HEK293 (cell line): ENCODE measurements around the gene CEP20.

ENCODE experiments used
- HOXA7 ChIP-seq: sonication (generic); formaldehyde crosslinking; IDR thresholded peaks from 2 replicates; pipeline ENCODE4 v1.8.1; 2022; ENCODE audit warnings: missing genetic modification reagents, borderline replicate concordance
- PRDM1 ChIP-seq: fragments of 450-650 bp; formaldehyde crosslinking; IDR thresholded peaks from 2 replicates; pipeline ENCODE4; 2016; ENCODE audit warnings: missing biosample characterization, missing genetic modification characterization
- TCF7L2 ChIP-seq: IDR thresholded peaks from 2 replicates; pipeline ENCODE4 v1.6.1; 2011; ENCODE audit warnings: low read depth, mild to moderate bottlenecking, inconsistent platforms, low read length, moderate library complexity, borderline replicate concordance
- ZFHX2 ChIP-seq: fragments of 450-650 bp; formaldehyde crosslinking; conservative IDR thresholded peaks from 2 replicates; pipeline ENCODE4 v1.5.1; 2016; ENCODE audit warnings: missing biosample characterization, missing genetic modification characterization
- ZNF223 ChIP-seq: fragments of 450-650 bp; formaldehyde crosslinking; IDR thresholded peaks from 2 replicates; pipeline ENCODE4 v1.5.1; 2016; ENCODE audit warnings: missing biosample characterization, missing genetic modification characterization
- ZNF747 ChIP-seq: fragments of 450-650 bp; formaldehyde crosslinking; IDR thresholded peaks from 2 replicates; pipeline ENCODE4 v1.5.1; 2016; ENCODE audit warnings: missing biosample characterization, missing genetic modification characterization
- ZNF843 ChIP-seq: fragments of 450-650 bp; formaldehyde crosslinking; IDR thresholded peaks from 2 replicates; pipeline ENCODE4 v1.5.1; 2016; ENCODE audit warnings: missing biosample characterization, missing genetic modification characterization
- TF ChIP-seq, protein P1 (sequence below): fragments of 450-650 bp; formaldehyde crosslinking; IDR thresholded peaks from 2 replicates; pipeline ENCODE4 v1.5.1; 2016; ENCODE audit warnings: missing biosample characterization, missing genetic modification characterization
- TF ChIP-seq, protein P2 (sequence below): fragments of 450-650 bp; formaldehyde crosslinking; IDR thresholded peaks from 2 replicates; pipeline ENCODE4 v1.5.1; 2017; ENCODE audit warnings: missing biosample characterization, missing genetic modification characterization

DNA sequence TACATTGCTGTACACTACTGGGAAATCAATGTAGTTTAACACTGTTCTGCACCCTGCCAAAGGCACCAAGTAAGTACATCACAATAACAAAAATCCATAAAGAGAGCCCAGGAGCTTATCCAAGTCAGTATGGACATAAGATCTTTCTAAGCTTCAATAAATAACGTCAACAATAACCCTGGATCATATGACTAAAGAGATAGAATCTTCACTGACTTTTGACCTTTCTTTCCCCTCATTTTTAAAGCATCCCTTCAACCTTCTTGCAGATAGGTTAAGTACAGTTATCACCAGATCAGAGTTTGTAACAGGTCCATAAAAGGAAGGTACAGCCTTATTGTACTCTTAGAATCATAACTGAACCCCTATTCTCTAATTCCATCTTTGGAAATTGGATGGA lies 2.3 kb downstream of the CEP20 start:
- TF ChIP-seq, protein P1, sequence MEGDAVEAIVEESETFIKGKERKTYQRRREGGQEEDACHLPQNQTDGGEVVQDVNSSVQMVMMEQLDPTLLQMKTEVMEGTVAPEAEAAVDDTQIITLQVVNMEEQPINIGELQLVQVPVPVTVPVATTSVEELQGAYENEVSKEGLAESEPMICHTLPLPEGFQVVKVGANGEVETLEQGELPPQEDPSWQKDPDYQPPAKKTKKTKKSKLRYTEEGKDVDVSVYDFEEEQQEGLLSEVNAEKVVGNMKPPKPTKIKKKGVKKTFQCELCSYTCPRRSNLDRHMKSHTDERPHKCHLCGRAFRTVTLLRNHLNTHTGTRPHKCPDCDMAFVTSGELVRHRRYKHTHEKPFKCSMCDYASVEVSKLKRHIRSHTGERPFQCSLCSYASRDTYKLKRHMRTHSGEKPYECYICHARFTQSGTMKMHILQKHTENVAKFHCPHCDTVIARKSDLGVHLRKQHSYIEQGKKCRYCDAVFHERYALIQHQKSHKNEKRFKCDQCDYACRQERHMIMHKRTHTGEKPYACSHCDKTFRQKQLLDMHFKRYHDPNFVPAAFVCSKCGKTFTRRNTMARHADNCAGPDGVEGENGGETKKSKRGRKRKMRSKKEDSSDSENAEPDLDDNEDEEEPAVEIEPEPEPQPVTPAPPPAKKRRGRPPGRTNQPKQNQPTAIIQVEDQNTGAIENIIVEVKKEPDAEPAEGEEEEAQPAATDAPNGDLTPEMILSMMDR (tag by site-specific recombination): no peak
- TF ChIP-seq TCF7L2 (no peak), PRDM1 (tag by site-specific recombination) (no peak), ZFHX2 (no peak), ZNF843 (no peak), ZNF747 (tag by site-specific recombination) (no peak), HOXA7 (no peak), ZNF223 (no peak)
- TF ChIP-seq, protein P2, sequence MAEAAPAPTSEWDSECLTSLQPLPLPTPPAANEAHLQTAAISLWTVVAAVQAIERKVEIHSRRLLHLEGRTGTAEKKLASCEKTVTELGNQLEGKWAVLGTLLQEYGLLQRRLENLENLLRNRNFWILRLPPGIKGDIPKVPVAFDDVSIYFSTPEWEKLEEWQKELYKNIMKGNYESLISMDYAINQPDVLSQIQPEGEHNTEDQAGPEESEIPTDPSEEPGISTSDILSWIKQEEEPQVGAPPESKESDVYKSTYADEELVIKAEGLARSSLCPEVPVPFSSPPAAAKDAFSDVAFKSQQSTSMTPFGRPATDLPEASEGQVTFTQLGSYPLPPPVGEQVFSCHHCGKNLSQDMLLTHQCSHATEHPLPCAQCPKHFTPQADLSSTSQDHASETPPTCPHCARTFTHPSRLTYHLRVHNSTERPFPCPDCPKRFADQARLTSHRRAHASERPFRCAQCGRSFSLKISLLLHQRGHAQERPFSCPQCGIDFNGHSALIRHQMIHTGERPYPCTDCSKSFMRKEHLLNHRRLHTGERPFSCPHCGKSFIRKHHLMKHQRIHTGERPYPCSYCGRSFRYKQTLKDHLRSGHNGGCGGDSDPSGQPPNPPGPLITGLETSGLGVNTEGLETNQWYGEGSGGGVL: no peak
